Stimulated activated CD8-positive, alpha-beta memory T cell treated with anti-CD3 and anti-CD28 coated beads, Interleukin-15, amount 100 ng/mL, for 24 hours (primary cell): ENCODE results near the gene AP1G2.
"Not testable (repeated sequence)": the region's sequence is repeated elsewhere in the genome, so short reads cannot be mapped to it uniquely, and the experiment has no call there.

Source experiments
- DNase-seq: peaks from one replicate; pipeline ENCODE4 v3.0.0-alpha.2; 2020; ENCODE audit warnings: low read depth

AP1G2 gene

DNA sequence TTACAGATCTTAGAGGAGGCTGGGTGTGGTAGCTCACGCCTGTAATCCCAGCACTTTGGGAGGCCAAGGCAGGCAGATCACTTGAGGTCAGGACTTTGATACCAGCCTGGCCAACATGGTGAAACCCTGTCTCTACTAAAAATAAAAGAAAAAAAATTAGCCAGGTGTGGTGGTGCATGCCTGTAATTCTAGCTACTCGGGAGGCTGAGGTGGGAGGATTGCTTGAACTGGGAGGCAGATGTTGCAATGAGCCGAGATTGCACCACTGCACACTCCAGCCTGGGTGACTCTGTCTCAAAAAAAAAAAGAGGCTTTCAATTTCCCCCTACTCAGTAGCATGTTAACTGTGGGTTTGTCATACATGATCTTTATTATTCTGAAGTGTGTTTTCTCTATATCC is 26.6 kb upstream of the AP1G2 start:
- DNase-seq, result not testable (repeated sequence)

GRCh38 chr14:23590198-23590597 is 22.6 kb upstream of the AP1G2 start:
- DNase-seq, result no peak

GRCh38 chr14:23589606-23590005 is 22.0 kb upstream of the AP1G2 start:
- DNase-seq, result no peak

GRCh38 chr14:23588884-23589598 is 21.4 kb upstream of the AP1G2 start:
- peak; percentile 43 for DNase-seq

DNA sequence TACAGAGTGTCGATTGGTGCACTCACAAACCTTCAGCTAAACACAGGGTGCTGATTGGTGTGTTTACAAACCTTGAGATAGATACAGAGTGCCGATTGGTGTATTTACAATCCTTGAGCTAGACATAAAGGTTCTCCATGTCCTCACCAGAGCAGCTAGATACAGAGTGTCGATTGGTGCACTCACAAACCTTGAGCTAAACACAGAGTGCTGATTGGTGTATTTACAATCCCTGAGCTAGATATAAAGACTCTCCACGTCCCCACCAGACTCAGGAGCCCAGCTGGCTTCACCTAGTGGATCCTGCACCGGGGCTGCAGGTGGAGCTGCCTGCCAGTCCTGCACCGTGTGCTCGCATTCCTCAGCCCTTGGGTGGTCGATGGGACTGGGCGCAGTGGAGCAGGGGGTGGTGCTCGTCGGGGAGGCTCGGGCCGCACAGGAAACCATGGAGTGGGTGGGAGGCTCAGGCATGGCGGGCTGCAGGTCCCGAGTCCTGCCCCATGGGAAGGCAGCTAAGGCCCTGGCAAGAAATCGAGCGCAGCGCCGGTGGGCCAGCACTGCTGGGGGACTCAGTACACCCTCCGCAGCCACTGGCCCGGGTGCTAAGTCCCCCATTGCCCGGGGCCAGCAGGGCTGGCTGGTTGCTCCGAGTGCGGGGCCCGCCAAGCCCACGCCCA is 17.1 kb upstream of the AP1G2 start:
- not testable (repeated sequence) for DNase-seq

- DNase-seq, result not testable (repeated sequence)
Measured at GRCh38 chr14:23583761-23584526, 16.4 kb upstream of the AP1G2 start.

DNA sequence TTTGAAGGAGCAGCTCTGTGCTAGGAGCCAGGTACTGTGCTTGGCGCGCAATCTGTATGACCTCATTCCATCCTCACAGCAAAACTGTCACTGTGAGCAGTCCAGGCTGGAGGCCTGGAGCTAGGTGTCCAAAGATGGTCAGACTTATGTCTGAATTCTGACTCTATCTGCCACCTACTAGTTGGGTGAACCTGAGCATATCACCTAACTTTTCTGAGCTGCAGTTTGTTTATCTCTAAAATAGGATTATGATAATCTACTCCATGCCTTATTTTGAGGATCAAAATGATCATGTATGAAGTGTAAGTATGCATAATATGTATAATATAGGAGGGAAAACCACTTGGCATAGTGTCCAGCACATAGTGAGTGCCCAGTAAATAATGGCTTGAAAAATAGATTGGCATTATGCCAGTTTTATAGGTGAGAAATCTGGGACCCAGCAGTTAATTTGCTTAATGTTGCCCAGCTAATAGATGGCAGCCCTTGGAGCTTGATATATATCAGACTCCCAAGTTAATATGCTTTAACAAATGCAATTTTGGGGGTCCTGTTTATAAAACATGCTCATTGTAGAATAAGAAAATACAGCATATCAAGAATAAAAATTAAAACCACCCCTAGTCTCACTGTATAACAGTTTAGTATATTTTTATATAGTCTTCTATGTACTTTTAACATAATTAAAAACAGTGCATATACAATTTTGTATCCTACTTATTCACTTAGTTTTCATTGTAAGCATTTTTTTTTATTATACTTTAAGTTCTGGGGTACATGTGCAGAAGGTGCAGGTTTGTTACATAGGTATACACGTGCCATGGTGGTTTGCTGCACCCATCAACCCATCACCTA is 15.5 kb upstream of the AP1G2 start:
- DNase-seq, result no peak

- DNase-seq, result no peak
Measured at GRCh38 chr14:23580948-23581281, 13.3 kb upstream of the AP1G2 start.

DNA sequence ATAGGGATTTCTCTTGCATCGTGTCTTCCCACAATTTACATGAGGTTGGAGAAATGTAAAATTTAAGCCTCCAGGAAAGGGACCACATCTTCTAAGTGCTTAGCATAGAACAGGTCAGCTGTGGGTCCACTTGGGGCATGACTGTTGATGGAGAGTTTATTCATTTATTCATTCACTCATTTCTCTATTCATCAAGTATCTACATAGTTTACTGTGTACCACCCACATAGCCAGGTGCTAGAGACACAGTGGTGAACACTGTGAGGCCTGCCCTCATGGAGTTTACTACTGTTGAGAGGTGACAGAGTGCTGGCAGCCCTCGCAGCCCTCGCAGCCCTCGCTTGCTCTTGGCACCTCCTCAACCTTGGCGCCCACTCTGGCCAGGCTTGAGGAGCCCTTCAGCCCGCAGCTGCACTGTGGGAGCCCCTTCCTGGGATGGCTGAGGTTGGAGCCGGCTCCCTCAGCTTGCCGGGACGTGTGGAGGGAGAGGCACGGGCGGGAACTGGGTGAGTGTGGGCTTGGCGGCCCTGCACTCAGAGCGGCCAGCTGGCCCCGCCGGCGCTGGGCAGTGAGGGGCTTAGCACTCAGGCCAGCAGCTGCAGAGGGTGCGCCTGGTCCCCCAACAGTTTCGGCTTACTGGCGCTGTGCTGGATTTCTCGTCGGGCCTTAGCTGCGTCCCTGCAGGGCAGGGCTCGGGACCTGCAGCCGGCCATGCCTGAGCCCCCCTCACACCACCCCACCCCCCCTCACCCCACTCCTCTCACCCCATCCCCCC is 12.7 kb upstream of the AP1G2 start:
- DNase-seq, result no peak

DNA sequence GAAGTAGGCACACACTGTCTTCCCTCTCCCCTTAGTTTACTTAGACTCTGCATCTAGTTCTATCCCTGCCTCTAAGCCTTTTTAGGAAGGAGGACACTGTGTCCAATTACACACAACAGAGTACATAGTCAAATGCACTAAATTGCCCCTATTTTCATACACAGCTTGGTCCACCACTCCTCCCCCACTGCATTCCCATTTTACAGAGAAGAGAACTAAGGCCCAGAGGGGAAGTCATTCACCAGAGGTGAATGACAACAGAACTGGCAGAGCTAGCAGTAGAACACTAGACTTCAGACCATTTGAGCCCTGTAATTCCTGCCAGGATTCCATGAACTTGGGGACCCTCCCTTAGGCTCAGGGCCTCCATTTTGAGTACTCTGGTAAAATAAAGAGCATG is 12.1 kb upstream of the AP1G2 start:
- no peak for DNase-seq

DNA sequence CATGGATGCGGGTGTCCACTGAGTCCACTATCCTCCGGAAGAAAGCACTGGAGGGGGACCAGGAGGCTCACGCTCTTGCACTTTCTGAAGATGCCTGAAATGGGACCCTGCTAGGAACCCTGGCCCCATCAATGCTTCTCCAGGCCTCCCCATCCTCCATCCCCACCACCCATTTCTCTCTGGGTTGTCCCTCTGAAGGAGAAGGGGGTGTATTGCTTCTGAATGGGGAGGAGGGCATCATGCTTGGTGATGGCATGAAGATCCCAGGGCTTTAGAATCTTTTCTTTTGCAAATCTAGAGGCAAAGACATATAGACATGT is 11.7 kb upstream of the AP1G2 start:
- DNase-seq, result no peak

GRCh38 chr14:23578560-23579310 is 11.1 kb upstream of the AP1G2 start, which contains the start of gene JPH4:
JPH4 (minus strand) TSS chr14:23578790; CDS start chr14:23577453, 1,337 bp downstream.
- no peak for DNase-seq

DNA sequence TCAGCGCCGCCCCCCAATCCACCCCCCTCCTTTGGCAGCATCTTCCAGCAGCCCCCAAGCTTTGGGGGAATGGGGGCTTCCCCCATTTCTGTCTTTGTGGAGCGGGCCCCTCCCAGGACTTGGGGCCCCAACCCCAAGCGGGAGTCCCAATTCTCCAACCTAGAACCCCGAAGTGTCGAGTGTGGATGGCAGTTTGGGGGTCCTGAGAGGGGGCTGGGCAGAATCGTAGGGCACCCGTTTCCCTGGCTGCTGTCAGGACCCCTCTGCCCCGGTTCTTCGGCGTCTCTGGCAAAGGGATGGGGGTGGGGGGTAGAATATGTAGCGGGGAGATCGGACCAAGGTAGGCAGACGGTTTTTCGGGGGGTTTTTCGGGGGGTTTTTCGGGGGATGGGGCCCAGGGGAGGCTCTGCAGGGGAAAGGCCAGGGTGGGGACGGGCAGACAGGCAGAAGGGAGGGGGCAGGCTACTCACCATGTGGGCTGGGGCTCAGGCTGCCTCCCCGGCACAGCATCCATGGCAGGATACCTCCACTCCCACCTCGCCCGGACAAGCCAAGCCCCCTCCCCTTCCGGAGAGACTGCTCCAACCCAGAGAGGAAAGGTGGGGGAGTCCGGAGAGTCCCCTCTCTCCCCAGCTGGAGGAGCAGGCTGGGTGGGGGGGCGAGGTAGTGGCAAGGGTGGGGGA is 10.3 kb upstream of the AP1G2 start:
- DNase-seq, result no peak

GRCh38 chr14:23577004-23577681 is 9.6 kb upstream of the AP1G2 start:
- no peak for DNase-seq

GRCh38 chr14:23573384-23574015 is 5.9 kb upstream of the AP1G2 start:
- DNase-seq, result no peak

GRCh38 chr14:23572836-23573235 is 5.2 kb upstream of the AP1G2 start:
- DNase-seq, result no peak

DNA sequence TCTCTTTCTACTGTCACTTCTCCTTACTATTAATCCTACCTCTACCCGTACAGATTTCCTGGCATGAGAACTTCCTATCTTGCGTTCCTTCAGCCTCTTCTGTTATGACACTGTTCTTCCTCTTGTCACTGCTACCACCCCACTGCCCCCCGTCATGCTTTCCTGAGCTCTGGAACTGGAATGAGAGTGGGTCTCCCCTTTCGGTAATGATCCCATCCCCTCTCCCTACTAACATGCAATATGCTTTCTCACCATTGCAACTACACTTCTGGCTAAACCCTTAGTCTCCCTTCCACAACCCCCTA is 4.9 kb upstream of the AP1G2 start:
- no peak for DNase-seq

DNA sequence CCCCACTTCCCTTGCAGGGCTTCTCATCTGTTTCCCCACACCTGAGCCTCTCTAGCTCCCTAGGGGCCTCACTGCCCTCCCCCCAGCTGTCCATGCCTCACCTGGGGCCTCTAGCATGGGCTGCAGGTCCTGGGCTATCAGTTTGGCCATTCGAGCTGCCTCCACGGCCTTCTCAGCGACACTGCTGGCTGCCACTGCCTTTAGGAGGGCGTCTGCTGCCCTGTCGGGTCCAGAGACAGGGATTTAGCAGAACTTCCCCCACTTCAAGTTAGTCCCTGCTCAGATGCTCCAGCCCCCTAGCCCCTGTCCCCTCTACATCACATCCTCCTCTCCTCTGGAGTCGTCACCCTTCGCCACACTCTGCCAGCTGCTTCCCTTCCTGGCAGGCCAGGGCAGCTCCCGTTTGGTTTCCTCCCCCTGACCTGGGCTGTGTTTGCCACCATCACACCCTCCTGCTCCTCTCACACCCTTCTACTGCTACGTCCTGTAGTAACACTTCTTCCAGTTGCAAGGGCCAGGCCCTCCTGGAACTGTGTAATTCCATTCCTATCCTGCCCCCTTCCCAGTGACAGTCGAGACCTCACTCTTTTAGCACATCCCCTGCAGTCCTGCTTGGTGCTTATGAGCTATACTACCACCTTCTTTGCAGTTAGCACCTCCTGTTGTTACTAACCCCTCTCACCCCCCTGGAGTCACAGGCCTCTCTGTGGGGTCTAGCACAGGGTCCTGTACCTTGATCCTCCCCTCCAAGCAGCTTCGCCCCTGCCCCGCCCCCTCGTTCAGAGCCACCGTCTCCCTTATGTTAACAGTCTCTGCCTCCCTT is 4.3 kb upstream of the AP1G2 start:
- DNase-seq, result no peak
